OCI-LY3 (cell line): ENCODE data around the gene ROR2.
A peak's percentile ranks its signal among the peaks of the same experiment; 100 is the strongest.

Experiments
- H2AFZ ChIP-seq: fragments of 200-600, 300-600 bp; shearing (Covaris generic); 2 replicates; pipeline ENCODE4 v1.6.0; 2014; ENCODE audit warnings: antibody characterized with exemption, low read depth, low read length
- H3K27ac ChIP-seq: fragments of 200-600, 300-600 bp; sonication (generic); 2 replicates; pipeline ENCODE4 v1.5.1; 2014; ENCODE audit warnings: mild to moderate bottlenecking, low read length, moderate library complexity, mixed read lengths
- H3K27me3 ChIP-seq: fragments of 200-600, 300-600 bp; sonication (generic); 2 replicates; pipeline ENCODE4 v1.6.1; 2014; ENCODE audit warnings: low read depth, low read length, mixed read lengths
- H3K36me3 ChIP-seq: fragments of 200-600, 300-600 bp; sonication (generic); replicated peaks from 2 replicates; pipeline ENCODE3; 2014; ENCODE audit warnings: low read depth, low read length, mixed read lengths
- H3K4me1 ChIP-seq: fragments of 300-600, 200-600 bp; sonication (generic); 2 replicates; pipeline ENCODE4 v1.6.1; 2014; ENCODE audit warnings: low read length, mixed read lengths
- H3K4me2 ChIP-seq: fragments of 200-600, 300-600 bp; sonication (generic); 2 replicates; pipeline ENCODE4 v1.6.1; 2014; ENCODE audit warnings: low read length, mixed read lengths
- H3K4me3 ChIP-seq: fragments of 300-600, 200-600 bp; sonication (generic); 2 replicates; pipeline ENCODE4 v1.5.1; 2014; ENCODE audit warnings: antibody characterized with exemption, mild to moderate bottlenecking, low read length, moderate library complexity
- H3K79me2 ChIP-seq: fragments of 300-600, 200-600 bp; shearing (Covaris generic); 2 replicates; pipeline ENCODE4 v1.6.1; 2014; ENCODE audit warnings: mild to moderate bottlenecking, low read length, mixed read lengths
- H3K9ac ChIP-seq: fragments of 300-600, 200-600 bp; shearing (Covaris generic); 2 replicates; pipeline ENCODE4 v1.6.0; 2014; ENCODE audit warnings: mild to moderate bottlenecking, low read length, moderate library complexity
- H3K9me3 ChIP-seq: fragments of 200-600, 300-600 bp; shearing (Covaris generic); 2 replicates; pipeline ENCODE4 v1.6.1; 2014; ENCODE audit warnings: low read length, mixed read lengths; ENCODE audit not compliant: insufficient read depth
- H4K20me1 ChIP-seq: fragments of 200-600, 300-600 bp; sonication (generic); 2 replicates; pipeline ENCODE4 v1.6.1; 2016; ENCODE audit warnings: low read length, mixed read lengths; ENCODE audit not compliant: insufficient read depth
- CTCF ChIP-seq: fragments of 200-600, 300-600 bp; sonication (generic); IDR thresholded peaks from 2 replicates; pipeline ENCODE4 v1.5.1; 2014; ENCODE audit warnings: antibody characterized with exemption, low read length, low read depth
- EZH2phosphoT487 ChIP-seq: fragments of 200-600 bp; shearing (Covaris generic); IDR thresholded peaks from 2 replicates; pipeline ENCODE4 v1.6.1; 2018; ENCODE audit warnings: antibody characterized with exemption, mixed run types, low read depth

Gene ROR2

GRCh38 chr9:91840882-91841281 is 109.1 kb downstream of the ROR2 start:
- H3K36me3 ChIP-seq = no peaks in the 10 kb centered on the region
- H3K4me2 ChIP-seq = no peak overlapping the region
- H4K20me1 ChIP-seq = no peaks in the 10 kb centered on the region
- no peaks in the 10 kb centered on the region for H3K79me2 ChIP-seq
- H2AFZ ChIP-seq = no peak overlapping the region
- no peak overlapping the region for H3K4me3 ChIP-seq
- H3K27ac ChIP-seq = no peak overlapping the region
- H3K9me3 ChIP-seq = no peaks in the 10 kb centered on the region
- peaks cover 11% of the 10 kb centered on the region; the same call in 1 of the 2 replicates for H3K27me3 ChIP-seq
- H3K9ac ChIP-seq = no peak overlapping the region
- TF ChIP-seq CTCF = no peak
- no peak for TF ChIP-seq EZH2phosphoT487
- H3K4me1 ChIP-seq = peaks cover 49% of the 10 kb centered on the region

- no peak overlapping the region for H3K27ac ChIP-seq
- H3K4me2 ChIP-seq = peak overlapping the region; percentile 64
- TF ChIP-seq CTCF (no peak), EZH2phosphoT487 (no peak)
- no peaks in the 10 kb centered on the region for H3K79me2 ChIP-seq
- H3K9me3 ChIP-seq = no peaks in the 10 kb centered on the region
- H3K27me3 ChIP-seq = peaks cover 11% of the 10 kb centered on the region; the same call in 1 of the 2 replicates
- H3K36me3 ChIP-seq = no peaks in the 10 kb centered on the region
- H3K4me3 ChIP-seq = no peak overlapping the region
- no peaks in the 10 kb centered on the region for H4K20me1 ChIP-seq
- H2AFZ ChIP-seq = 0 out of 2 replicates have a peak overlapping the region, but pooled peaks have one; percentile 67
- no peak overlapping the region for H3K9ac ChIP-seq
- H3K4me1 ChIP-seq = peaks cover 49% of the 10 kb centered on the region
Observed at GRCh38 chr9:91840469-91840868, 109.6 kb downstream of the ROR2 start.

GRCh38 chr9:91839926-91840465 is 110.0 kb downstream of the ROR2 start:
- no peak overlapping the region for H3K27ac ChIP-seq
- peak overlapping the region; percentile 12; the same call in 1 of the 2 replicates for H3K9ac ChIP-seq
- H3K4me1 ChIP-seq = peaks cover 44% of the 10 kb centered on the region
- no peaks in the 10 kb centered on the region for H3K9me3 ChIP-seq
- no peak for TF ChIP-seq CTCF
- TF ChIP-seq EZH2phosphoT487 = no peak
- peak overlapping the region; percentile 64 for H3K4me2 ChIP-seq
- H3K27me3 ChIP-seq = peaks cover 11% of the 10 kb centered on the region; the same call in 1 of the 2 replicates
- no peaks in the 10 kb centered on the region for H4K20me1 ChIP-seq
- no peaks in the 10 kb centered on the region for H3K36me3 ChIP-seq
- H3K4me3 ChIP-seq = peak overlapping the region; percentile 58
- H3K79me2 ChIP-seq = no peaks in the 10 kb centered on the region
- peak overlapping the region; percentile 67 for H2AFZ ChIP-seq

GRCh38 chr9:91837981-91838731 is 111.9 kb downstream of the ROR2 start:
- peaks cover 11% of the 10 kb centered on the region; the same call in 1 of the 2 replicates for H3K27me3 ChIP-seq
- H4K20me1 ChIP-seq = no peaks in the 10 kb centered on the region
- no peak overlapping the region for H3K9ac ChIP-seq
- H3K4me3 ChIP-seq = no peak overlapping the region
- H2AFZ ChIP-seq = no peak overlapping the region
- TF ChIP-seq EZH2phosphoT487 (no peak), CTCF (no peak)
- H3K4me2 ChIP-seq = no peak overlapping the region
- no peak overlapping the region for H3K27ac ChIP-seq
- peaks cover 25% of the 10 kb centered on the region for H3K4me1 ChIP-seq
- no peaks in the 10 kb centered on the region for H3K9me3 ChIP-seq
- H3K36me3 ChIP-seq = no peaks in the 10 kb centered on the region
- H3K79me2 ChIP-seq = no peaks in the 10 kb centered on the region
